HG02763 (cell line): ENCODE data around the gene MAPK4.

Experiments used
- ATAC-seq: cut with Tn5 transposase; IDR thresholded peaks from one replicate; pipeline ENCODE4 v1.9.1; 2021; ENCODE audit warnings: mild to moderate bottlenecking, moderate library complexity; ENCODE audit not compliant: unreplicated experiment

Gene MAPK4

DNA sequence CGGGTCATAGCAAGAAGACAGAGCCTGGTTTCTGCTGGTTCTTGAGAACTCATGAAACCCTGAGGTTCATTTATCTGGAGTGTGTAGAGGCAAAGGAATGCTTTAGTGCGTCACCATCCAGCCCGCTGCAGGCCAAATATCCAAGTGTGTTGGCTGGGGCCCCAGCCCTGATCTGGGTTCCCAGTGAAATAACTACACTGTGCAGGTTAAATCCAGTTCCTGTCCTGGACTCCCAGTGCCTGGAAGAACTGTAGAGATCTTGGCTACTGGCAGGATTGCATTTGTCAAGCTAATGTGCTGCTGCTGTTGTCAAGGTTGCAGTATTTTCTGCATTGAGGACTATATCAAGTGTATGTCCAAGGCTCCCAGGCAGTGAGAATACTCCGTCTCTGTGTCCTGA is 89.9 kb downstream of the MAPK4 start:
- ATAC-seq, result no peak

DNA sequence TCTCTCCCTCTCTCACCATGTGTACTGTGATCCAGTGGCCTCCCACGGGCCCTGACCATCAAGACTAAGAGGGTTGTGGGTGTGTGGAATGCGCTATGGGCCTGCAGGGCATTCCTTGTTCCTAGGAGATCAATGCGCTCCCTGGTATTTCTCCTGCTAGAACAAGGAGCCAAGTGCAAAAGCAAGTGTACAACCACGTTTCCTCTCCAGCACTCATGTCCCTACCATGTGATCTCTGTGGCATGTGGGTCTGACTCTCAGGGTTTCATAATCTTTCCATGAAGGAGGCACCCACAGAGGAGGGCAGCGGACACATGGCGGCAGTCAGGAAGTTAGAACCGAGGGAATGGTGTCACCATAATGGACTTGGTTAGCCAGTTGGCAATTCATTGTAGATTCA is 91.4 kb downstream of the MAPK4 start:
- no peak for ATAC-seq

DNA sequence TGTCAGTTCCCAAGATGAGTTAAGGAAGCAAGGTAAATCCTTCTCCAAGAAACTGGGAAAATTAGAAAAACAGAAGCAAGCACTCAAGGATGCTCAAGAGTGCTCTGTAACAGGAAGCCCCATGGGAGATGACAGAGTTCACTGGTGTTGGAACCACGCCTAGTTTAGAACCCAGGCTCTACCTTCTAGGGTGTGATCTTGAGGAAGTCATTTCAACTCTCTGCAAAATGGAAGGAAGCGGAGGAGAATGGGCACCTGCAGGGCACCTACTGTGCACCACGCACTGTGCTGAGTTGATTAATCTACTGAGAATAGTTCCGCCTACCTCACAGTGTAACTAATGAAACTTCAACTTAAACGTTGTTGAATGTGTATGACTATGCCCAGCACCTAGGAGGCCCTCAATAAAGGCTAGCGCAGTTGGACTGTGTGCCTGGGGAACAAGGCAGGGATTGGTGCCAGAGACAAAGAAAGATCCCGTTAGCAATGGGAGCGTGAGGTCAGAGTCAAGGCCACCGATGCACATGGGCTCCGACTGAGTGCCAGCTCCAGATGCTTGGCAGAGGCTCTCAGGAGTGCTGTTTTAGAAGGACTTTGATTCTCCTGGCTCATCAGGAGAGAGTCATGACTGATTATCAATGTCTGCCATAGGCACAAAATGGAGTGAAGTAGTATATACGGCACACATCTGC is 93.7 kb downstream of the MAPK4 start:
- ATAC-seq, result no peak

DNA sequence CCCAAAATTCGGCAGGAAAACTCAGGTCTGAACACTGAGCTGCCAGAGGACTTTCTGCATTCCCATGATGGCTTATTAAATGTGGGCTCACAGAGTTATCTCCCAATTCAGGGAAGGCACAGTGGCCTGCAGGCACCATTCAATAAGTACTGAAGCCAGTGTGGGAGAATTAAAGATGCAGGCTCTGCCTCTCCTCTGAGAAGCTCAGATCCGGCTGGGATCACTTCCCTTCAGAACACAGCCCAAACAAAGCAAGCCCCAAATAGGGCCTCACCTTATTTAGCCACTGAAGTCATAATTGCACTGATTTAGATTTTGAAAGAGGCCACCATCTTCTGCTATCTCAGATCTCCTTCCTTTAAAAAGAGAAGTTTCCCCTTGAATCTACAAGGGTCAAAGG is 94.3 kb downstream of the MAPK4 start:
- ATAC-seq, result no peak

DNA sequence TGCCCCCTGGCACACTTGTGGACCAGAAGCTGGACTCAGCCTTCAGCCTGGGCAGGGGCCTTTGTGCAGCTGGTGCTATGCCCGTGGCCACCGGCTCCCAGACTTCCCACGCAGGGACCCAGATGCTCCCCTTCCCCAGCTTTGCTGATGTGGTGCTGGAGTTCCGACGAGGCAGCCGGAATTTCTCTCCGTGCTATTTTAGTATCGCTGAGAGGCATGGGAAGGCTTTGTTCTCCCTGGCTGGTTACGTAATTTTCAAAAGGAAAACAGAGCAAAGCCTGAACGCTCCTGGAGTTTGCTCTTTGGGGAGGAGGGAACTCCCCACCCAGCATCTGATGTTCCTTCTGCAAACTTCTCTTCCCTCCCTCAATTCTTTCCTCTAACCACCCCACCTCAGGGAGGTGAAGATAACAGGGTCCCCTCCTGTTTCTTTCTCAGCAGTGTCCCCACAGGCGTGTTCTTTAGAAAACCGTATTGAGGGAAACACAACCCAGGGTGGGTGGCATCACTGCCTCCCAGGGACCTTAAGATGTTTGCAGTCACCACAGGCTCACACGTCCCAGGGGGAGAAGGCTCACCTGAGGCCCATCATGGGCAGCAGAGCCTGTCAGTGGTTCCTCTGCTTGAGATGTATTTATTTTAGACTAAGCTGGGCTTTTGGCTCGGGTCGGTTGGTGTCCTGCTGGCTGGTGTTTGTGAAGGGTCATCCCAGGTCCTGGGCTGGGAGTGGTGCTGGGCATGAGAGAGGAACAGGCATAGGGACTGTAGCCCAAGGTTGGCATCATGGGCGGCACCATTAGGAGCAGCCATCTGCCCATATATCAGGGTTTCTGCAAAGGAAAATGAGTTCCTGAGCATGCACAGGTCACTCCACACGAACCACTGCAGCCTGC is 95.0 kb downstream of the MAPK4 start:
- ATAC-seq, result no peak

DNA sequence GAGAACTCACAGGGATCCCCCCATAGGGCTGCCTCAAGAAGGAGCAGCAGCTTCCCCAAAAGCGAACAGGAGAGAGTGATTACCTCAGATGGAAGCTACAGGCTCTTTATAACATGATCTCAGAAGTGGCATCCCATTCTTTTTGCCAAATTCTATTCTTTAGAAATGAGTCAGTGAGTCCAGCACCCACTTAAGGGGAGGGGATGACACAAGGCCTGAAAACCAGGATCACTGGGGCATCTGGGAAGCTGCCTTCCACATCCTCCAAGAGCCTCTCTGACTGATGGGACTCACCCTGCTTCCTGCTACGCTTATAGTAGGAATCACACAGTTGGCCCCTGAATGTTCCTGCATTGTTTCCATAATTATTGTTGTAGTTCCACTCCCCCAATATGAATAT is 96.5 kb downstream of the MAPK4 start:
- ATAC-seq, result no peak

DNA sequence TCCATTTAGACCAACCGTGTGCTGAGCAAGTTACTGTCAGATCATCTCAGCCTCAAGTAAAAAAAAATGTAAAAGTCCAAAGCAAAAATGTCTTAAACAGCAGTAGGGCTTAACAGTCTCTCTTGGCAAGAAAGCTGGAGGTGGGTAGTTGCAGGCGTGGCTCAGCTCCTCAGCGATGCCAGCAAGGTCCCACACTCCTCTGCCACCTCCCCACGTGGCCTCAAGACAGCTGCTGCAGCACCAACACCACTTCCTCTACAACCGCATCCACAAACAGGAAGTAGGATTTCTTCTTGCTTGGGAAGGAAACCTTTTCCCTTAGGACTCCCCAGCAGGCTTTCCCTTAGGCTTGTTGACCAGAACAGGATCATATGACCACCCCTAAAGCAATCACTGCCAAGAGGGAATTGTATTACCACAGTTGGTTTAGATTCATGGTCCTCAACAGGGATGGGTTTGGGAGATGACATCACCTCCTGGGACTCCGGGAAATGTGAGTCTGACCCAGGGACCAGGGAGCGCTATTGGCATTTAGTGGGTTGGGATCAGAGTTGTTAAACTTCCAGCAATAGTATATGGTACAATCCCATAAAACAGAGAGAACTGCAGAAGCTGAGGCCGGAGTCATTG is 97.1 kb downstream of the MAPK4 start:
- no peak for ATAC-seq

DNA sequence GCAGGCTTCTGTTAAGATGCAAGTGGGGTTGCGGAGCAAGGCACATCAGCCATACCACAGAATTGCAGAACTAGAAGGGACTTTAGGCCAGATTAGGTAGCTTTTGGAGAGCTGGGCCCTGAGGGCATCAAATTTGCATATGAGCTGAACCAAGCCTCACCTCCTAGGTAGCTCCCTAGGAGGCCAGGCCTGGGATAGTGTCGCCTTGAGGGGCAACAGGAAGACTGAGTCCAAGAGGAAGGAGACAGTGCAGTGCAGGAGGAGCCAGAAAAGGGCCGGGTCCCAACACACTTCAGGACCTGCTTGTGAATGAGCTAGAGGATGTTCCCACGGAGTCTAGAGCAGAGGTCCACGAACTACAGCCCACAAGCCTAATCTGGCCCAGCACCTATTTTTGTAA is 98.7 kb downstream of the MAPK4 start:
- no peak for ATAC-seq

DNA sequence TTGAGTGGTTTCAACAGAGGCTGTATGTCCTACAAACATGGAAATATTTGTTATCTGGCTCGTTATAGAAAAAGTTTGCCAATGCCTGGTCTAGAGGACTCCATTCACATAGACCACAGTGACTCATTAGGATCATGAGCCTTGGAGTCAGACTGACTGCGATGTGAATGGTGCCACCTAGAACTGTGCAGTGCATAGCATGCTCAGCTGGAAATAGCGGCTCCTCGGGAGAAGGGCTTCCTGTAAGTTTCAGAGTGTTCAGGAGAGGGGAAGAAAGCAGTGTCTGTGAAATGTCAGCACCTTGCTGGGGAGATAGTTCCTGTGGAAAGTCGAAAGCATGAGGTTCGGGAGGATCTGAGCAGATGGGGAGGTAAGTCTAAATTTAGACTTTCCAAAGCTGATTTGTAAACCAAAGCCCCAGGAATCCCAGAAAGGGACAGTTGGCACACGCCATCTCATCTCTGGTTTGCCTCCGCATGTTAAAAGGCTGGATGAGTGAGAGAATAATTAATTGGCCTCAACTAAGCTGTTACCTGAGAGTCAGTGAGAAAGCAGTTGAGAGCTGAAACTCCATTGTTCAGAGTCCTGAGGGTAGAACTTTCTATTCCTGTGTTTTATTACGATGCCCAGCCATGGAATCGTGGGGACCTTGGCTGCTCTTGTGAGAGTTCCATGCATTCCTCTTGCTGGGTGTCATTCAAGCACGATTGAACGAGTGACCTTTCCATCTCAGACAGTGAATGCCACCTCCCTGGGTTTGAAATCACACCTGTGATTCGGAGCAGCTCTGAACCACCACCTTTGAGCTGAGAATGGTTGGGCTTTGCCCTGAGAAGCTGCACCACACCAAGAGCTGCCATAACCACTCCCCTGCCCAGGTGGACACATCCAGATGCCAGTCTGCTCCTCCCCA is 99.5 kb downstream of the MAPK4 start:
- no peak for ATAC-seq

DNA sequence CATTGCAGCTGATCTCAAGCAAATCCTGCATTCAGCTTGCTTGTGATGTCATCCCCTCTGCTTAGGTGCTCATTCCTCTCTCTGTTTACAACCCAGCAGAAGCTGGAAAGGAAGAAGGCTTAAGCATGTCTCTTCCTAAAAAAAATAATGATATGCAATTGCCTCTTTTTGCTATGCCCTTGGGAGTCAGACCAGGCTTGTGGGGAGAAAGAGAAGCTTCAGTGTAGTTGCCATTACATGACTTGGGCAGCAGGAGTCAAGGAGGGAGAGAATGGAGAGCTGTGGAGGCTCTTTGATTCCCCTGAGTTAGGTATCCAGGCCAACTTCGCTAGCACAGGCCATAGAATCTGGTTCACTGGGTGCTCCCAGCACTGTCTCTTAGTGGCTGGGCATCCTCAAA is 101.1 kb downstream of the MAPK4 start:
- ATAC-seq, result no peak

DNA sequence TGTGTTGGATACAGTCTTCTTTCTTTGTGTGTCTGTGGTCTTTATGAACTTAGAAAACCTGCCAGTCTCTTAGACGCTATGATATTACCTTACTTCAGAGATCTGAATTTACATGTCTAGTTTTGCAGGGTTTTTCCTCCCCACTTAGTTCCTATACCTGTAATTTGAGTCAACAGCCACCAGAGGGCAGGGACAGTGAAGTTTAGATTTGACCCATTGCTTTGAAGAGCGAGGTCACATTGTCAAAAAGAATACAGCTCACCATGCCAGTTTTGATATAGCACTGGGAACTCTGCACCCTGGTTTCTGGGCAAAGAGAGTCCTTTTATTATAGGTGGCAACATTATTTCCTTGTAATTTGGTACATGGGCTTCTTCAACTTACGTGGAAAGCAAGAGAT is 102.3 kb downstream of the MAPK4 start:
- ATAC-seq, result no peak

DNA sequence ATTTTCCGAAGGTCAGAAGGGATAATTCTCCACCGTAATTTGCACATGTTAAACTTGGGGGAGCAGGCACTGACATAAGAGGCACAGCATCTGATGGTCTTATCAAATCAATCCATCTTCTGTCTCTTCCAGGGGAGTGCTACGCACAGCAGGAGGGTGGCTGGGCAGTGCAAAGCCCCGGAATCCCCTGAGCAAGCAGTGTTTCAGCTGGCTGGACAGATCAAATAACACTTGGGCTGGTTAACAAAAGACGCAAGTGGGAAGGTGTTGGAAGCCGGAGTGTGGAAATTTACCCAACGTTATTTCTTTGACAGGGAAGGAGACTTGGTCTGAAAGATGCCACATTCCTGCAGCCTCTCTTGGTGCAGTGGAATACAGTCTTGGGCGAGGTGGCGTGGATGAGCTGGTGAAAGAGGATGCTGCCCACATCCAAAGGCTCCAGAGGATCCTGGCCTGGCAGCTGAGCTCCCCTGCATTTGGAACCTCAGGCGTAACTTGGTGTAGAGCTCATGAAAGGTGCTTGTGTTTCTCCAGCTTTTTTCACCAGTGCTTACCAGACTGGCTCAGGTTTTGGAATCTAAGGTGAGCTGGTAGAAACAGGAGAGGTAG is 103.0 kb downstream of the MAPK4 start:
- no peak for ATAC-seq

DNA sequence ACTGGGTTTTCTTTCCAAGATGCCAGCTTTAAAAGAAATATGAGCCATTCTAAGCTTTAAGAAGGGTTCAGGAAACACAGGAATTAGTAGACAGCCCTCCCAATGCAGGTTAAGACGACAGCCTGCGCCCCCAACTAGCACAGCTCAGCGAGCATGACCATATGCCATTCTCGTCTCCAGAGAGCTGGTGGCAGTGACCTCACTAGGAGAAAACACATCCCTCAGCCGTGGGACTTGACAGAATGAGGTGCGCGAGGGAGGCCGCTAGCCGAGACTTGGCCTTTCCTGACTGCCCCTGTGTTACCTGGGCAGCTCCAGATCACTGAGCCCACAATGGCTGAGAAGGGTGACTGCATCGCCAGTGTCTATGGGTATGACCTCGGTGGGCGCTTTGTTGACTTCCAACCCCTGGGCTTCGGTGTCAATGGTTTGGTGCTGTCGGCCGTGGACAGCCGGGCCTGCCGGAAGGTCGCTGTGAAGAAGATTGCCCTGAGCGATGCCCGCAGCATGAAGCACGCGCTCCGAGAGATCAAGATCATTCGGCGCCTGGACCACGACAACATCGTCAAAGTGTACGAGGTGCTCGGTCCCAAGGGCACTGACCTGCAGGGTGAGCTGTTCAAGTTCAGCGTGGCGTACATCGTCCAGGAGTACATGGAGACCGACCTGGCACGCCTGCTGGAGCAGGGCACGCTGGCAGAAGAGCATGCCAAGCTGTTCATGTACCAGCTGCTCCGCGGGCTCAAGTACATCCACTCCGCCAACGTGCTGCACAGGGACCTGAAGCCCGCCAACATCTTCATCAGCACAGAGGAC is 103.9 kb downstream of the MAPK4 start:
- ATAC-seq, result no peak

DNA sequence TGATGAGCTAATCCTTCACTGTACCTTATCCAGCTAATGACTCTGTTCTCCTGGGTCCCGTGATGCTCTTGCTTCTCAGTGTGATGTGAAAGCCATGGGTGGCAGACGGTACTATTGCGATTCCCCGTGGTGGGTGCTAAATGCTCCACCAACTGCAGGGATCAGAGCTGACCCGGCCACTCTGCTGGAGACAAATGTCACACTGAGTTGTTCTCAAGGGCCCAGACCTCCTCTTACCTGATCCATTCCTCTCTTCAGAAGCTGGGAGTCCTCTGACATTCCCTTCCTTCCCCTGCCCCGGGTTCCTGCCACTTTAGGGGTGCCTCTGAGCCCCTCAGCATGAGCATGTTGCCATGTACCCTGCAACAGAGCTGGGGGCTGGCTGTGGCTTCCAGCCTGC is 105.1 kb downstream of the MAPK4 start:
- ATAC-seq, result no peak

DNA sequence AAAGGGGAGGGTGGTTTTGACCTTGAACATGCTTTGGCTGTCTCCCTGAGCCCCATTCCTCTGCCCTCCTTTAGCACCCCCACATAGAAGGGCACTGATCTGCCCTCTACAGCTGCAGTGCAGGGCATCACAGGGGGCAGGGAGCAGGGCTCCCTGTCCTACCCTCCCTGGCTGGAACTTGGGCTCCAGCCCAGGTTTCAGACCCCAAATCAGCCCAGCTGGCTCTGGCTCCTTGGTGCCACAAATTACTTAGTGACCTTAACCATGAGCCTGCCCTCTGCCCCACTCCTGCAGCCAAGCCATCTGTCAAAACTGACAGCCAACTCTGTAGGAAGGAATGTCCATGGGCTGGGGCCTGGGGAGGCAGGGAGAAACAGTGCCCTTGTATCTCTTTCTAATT is 105.6 kb downstream of the MAPK4 start:
- no peak for ATAC-seq

DNA sequence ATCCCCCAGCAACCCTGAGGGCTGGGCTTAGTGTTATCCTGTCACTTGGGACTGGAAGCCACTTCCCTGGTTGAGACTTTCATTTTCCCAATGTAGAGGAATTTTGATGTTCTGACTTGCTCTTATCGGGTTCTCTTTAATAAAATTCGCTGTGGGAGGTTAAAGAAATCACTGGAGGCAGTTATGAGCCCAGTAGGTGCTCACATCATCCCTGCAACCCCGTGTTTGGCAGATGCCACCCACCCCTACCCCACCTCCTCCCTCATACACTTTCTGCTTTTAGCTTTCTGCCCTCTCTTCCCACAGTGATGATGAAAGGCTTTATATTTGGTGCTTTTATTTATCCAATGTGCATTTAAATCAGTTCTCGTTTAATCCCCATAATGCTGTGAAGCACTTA is 106.6 kb downstream of the MAPK4 start:
- ATAC-seq, result no peak

DNA sequence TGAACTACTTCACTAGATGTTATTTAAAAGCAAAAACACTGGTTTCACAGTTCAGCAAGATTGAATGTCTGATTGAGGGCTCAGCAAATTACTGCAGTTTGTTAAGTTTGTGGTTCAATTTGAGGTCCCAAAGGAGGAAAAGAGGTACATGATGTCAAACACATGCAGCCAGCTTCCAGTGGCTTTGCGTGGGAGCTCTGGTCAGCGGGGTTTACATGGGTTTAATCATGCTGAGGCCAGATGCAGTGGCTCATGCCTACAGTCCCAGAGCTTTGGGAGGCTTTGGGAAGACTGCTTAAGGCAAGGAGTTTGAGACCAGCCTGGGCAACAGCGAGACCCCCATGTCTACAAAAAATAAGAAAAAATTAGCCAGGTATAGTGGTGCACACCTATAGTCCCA is 111.5 kb downstream of the MAPK4 start:
- ATAC-seq, result no peak

DNA sequence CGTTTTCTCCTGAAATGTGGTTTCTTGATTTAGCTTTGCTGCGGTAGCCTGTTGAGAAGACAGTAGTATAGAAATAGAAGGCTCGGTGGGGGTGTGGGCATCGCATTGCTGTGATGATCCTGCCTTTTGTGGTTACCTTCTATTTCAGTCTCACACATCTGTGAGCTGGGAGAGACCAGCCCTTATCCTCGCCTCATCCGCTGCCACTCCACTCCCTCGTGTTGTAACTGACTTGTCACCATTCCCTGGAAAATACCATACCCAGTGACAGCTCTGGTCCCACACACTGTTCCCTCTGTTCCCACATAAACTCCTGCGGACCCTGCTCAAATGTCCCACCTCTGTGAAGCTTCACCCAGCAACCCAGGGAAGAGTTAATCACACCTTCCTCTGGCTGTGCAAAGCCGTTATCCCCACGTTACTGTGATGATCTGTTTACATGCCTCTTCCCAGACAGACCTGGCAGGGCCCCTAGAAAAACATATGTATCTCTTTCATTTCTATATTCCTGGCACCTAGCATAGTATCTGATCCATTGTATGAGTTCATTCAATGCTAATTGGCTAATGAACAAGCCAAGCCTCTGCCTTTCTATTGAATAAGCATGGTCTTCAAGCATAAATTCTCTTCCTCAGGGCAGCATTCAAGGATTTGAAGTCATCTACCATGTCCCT is 114.6 kb downstream of the MAPK4 start:
- ATAC-seq, result no peak

DNA sequence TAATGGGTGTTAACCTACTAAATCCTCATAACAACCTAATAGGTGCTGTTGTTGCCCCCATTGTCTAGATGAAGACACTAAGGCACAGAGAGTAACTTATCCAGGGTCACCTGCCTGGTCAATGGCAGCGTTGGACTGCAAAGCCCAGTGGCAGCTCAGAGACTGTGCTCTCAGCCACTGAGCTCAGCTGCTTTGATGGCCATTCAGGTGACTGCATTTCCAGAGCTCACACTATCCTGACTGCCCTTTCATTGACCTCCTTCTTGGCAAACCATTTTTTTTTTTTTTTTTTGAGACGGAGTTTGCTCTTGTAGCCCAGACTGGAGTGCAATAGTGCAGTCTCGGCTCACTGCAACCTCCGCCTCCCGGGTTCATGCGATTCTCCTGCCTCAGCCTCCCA is 115.2 kb downstream of the MAPK4 start:
- no peak for ATAC-seq
